Panc1 (cell line): ENCODE data around the gene CCDC78. TPM values are rescaled to one million over a fixed set of nuclear protein-coding genes. Genes with fewer than 3 reads are reported as not detected.
"Not testable (repeated sequence)": the region's sequence is repeated elsewhere in the genome, so short reads cannot be mapped to it uniquely, and the experiment has no call there.

ENCODE experiments used
- ATAC-seq: fragments of 200-7000 bp; cut with Tn5 transposase; 2 replicates; pipeline ENCODE4 v1.9.1; 2020; ENCODE audit warnings: mild to moderate bottlenecking, moderate library complexity
- BruUV-seq: library from RNA; stranded (reverse); fragments of 400-500 nt; replicated peaks from 2 replicates; lab custom pipeline; 2021; lab: Mats Ljungman, UMichigan
- CTCF ChIA-PET: fragments of 300-600 bp; sonication (Branson Sonifier 250); formaldehyde crosslinking; loops from one replicate; lab custom pipeline; 2022; ENCODE audit warnings: antibody characterized with exemption; lab: Charles Lee
- POLR2A ChIA-PET: fragments of 300-600 bp; sonication (Branson Sonifier 250); formaldehyde crosslinking; loops from one replicate; lab custom pipeline; 2022; ENCODE audit warnings: antibody characterized with exemption; lab: Charles Lee
- DNase-seq: peaks from one replicate; pipeline ENCODE4 v3.0.0-alpha.2; 2010; ENCODE audit warnings: low read depth, low spot score
- H3K27ac ChIP-seq: 2 replicates; pipeline ENCODE4 v1.5.1; 2011; ENCODE audit warnings: mild to moderate bottlenecking, low read length, inconsistent platforms
- H3K27me3 ChIP-seq: fragments of 200-500 bp; sonication (Bioruptor generic); 2 replicates; pipeline ENCODE4 v1.6.0; 2014; ENCODE audit warnings: low read length, inconsistent platforms; ENCODE audit not compliant: control insufficient read depth, insufficient read depth
- H3K36me3 ChIP-seq: fragments of 200-500 bp; sonication (Bioruptor generic); 2 replicates; pipeline ENCODE4 v1.5.1; 2014; ENCODE audit warnings: inconsistent platforms, mild to moderate bottlenecking, low read length, moderate library complexity; ENCODE audit not compliant: control insufficient read depth, insufficient read depth
- H3K4me1 ChIP-seq: 2 replicates; pipeline ENCODE4 v1.5.1; 2011; ENCODE audit warnings: inconsistent platforms, mild to moderate bottlenecking, low read length, moderate library complexity; ENCODE audit not compliant: control insufficient read depth, insufficient read depth
- H3K4me3 ChIP-seq, 2 experiments: 2 replicates each; pipeline ENCODE4 v1.5.1; 2011 to 2012; ENCODE audit warnings: low read depth in 2 of 2, low read length in 2 of 2, mild to moderate bottlenecking in 2 of 2, inconsistent platforms in 1 of 2, moderate library complexity in 1 of 2
- H3K9me3 ChIP-seq: fragments of 200-500 bp; sonication (Bioruptor generic); 2 replicates; pipeline ENCODE4 v1.5.1; 2014; ENCODE audit warnings: low read depth, mild to moderate bottlenecking, inconsistent platforms, low read length, moderate library complexity; ENCODE audit not compliant: control insufficient read depth, insufficient read depth
- POLR2AphosphoS5 ChIP-seq: IDR thresholded peaks from 2 replicates; pipeline ENCODE4 v1.6.1; 2012; ENCODE audit warnings: mild to moderate bottlenecking, low read depth, low read length, moderate library complexity
- REST ChIP-seq, 2 experiments: IDR thresholded peaks; 2 replicates each; pipeline ENCODE4 v1.6.1; 2011 to 2012; ENCODE audit warnings: low read depth in 2 of 2, control low read depth in 1 of 2, low read length in 1 of 2, mild to moderate bottlenecking in 1 of 2, moderate library complexity in 1 of 2; ENCODE audit not compliant: insufficient read depth in 1 of 2
- SIN3A ChIP-seq: IDR thresholded peaks from 2 replicates; pipeline ENCODE4 v1.6.1; 2012; ENCODE audit warnings: low read depth, mild to moderate bottlenecking, low read length, moderate library complexity, borderline replicate concordance; ENCODE audit not compliant: insufficient read depth
- TCF7L2 ChIP-seq: IDR thresholded peaks from 2 replicates; pipeline ENCODE4 v1.6.1; 2011; ENCODE audit warnings: mild to moderate bottlenecking, low read depth, low read length, inconsistent platforms
- in situ Hi-C: cut with HindIII; loops from 2 replicates; pipeline ENCODE4 v1.10.0; 2016; ENCODE audit warnings: low sequenced_read_pairs, low pct_unique_long_range_greater_than_20kb
- intact Hi-C: fragments of 100-400 bp; cut with micrococcal nuclease; formaldehyde crosslinking; loops from one replicate; pipeline ENCODE4 v1.10.0; 2022; ENCODE audit not compliant: unreplicated experiment
- total RNA-seq: library from RNA; stranded (reverse); gene quantifications from one replicate; pipeline ENCODE4 v1.2.1, GENCODE V29; 2021; ENCODE audit not compliant: unreplicated experiment
- TF ChIP-seq, protein P1 (sequence below): fragments of 450-650 bp; IDR thresholded peaks from 2 replicates; pipeline ENCODE4 v1.5.1; 2017; ENCODE audit warnings: mild to moderate bottlenecking

The CCDC78 gene
- total RNA-seq, 1 experiment from 2014 or later, result 18.2 TPM

DNA sequence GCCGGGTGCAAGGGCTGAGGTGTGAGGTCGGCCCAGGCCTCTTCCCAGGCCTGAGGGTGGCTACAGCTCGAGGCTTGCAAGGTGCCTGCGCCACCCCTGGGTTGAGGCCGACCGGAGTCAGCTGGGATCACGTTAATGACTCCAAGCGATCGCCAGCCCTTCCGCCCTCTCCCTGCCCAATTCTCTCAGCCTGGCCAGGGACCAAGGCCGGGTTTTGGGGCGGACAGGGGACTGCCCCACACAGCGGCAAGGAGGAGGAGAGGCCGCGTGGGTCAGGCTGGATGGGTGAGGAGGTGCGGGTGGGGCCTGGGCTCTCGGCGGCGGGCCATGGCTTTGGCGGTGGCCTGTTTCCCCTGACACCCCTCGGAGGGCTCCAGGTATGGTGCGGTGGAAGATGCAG, 32.9 kb downstream of the CCDC78 start:
- BruUV-seq, result no TSS peak
- CTCF ChIA-PET, result no interaction called here

GRCh38 chr16:692356-693108, 33.7 kb downstream of the CCDC78 start:
- intact Hi-C loops (no loop called here), in situ Hi-C loops (no loop called here)
- Histone ChIP-seq H3K27me3 (no peaks in the 10 kb centered on the region), H3K36me3 (peaks cover 4% of the 10 kb centered on the region; the same call in 1 of the 2 replicates), H3K9me3 (no peaks in the 10 kb centered on the region), H3K4me1 (peaks cover 13% of the 10 kb centered on the region), H3K27ac (peak overlapping the region; percentile 29; the same call in 1 of the 2 replicates), H3K4me3 (no peak overlapping the region)
- ATAC-seq (no peak), DNase-seq (no peak)
- ChIA-PET POLR2A (interaction anchor here (0.7 kb wide), 1 partner anchor 32 kb away, joined by 4 read pairs; no protein-coding TSS in a partner anchor), CTCF (no interaction called here)
- TSS peak; percentile 65 for BruUV-seq
- TF ChIP-seq REST (IDR thresholded peaks at IDR 0.05; ENCODE audit: insufficient read depth in 1 of 2, low read depth in 2 of 2, low read length in 1 of 2), result no peak
- no peak for TF ChIP-seq TCF7L2
- no peak for TF ChIP-seq SIN3A
- TF ChIP-seq, protein P1, sequence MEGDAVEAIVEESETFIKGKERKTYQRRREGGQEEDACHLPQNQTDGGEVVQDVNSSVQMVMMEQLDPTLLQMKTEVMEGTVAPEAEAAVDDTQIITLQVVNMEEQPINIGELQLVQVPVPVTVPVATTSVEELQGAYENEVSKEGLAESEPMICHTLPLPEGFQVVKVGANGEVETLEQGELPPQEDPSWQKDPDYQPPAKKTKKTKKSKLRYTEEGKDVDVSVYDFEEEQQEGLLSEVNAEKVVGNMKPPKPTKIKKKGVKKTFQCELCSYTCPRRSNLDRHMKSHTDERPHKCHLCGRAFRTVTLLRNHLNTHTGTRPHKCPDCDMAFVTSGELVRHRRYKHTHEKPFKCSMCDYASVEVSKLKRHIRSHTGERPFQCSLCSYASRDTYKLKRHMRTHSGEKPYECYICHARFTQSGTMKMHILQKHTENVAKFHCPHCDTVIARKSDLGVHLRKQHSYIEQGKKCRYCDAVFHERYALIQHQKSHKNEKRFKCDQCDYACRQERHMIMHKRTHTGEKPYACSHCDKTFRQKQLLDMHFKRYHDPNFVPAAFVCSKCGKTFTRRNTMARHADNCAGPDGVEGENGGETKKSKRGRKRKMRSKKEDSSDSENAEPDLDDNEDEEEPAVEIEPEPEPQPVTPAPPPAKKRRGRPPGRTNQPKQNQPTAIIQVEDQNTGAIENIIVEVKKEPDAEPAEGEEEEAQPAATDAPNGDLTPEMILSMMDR, result no peak
- TF ChIP-seq POLR2AphosphoS5, result no peak

More for the DNA sequence above, 32.9 kb downstream of the CCDC78 start:
- ATAC-seq (no peak), DNase-seq (no peak)
- H3K9me3 ChIP-seq, result no peaks in the 10 kb centered on the region
- no peak overlapping the region for H3K4me3 ChIP-seq
- H3K36me3 ChIP-seq, result peaks cover 4% of the 10 kb centered on the region; the same call in 1 of the 2 replicates
- POLR2A ChIA-PET, result no interaction called here
- intact Hi-C loops, result no loop called here
- in situ Hi-C loops, result no loop called here
- TF ChIP-seq TCF7L2 (no peak), REST (IDR thresholded peaks at IDR 0.05; ENCODE audit: insufficient read depth in 1 of 2, low read depth in 2 of 2, low read length in 1 of 2) (no peak), SIN3A (no peak), POLR2AphosphoS5 (no peak)
- TF ChIP-seq, protein P1, result no peak
- H3K27me3 ChIP-seq, result no peaks in the 10 kb centered on the region
- H3K4me1 ChIP-seq, result peaks cover 13% of the 10 kb centered on the region
- H3K27ac ChIP-seq, result no peak overlapping the region

DNA sequence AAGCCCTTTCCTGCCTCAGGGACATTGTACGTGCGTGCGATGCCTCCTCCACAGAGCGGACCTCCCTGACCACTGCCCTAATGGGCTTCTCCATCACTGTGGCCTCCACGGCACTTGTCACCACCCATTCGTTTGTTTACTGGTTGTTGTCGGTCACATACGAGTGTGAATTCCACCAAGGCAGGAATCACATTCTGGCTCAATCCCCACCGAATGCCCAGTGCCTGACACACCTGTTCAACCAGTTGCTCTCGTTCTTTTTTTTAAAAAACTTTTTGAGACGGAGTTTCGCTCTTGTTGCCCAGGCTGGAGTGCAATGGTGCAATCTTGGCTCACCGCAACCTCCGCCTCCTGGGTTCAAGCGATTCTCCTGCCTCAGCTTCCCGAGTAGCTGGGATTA, 35.0 kb downstream of the CCDC78 start:
- CTCF ChIA-PET, H3K36me3 ChIP-seq, H3K9me3 ChIP-seq, ATAC-seq, intact Hi-C loops, H3K27ac ChIP-seq, in situ Hi-C loops, H3K4me3 ChIP-seq, DNase-seq, POLR2A ChIA-PET, H3K27me3 ChIP-seq, BruUV-seq: not testable (repeated sequence)
- H3K4me1 ChIP-seq, result peaks cover 13% of the 10 kb centered on the region
